Astrocyte (in vitro differentiated cells and primary cell): ENCODE results near the gene UBE2Z. TPM values are rescaled to one million over a fixed set of nuclear protein-coding genes. Genes with fewer than 3 reads are reported as not detected.
A peak's percentile ranks its signal among the peaks of the same experiment; 100 is the strongest.

Experiments
- DNase-seq: peaks from one replicate; pipeline ENCODE4 v3.0.0-alpha.2; 2010; ENCODE audit warnings: low read depth
- FAIRE-seq: peaks from 2 replicates; lab custom pipeline; 2011; peaks lifted over from hg19 to GRCh38; lab: Jason Lieb, UNC
- H2AFZ ChIP-seq: 2 replicates; pipeline ENCODE4 v1.6.0; 2012; ENCODE audit warnings: low read depth, low read length, inconsistent platforms
- H3K27ac ChIP-seq: 2 replicates; pipeline ENCODE4 v1.5.1; 2011; ENCODE audit warnings: low read depth, low read length, inconsistent platforms
- H3K27me3 ChIP-seq: 2 replicates; pipeline ENCODE4 v1.6.0; 2011; ENCODE audit warnings: low read length, inconsistent platforms; ENCODE audit not compliant: insufficient read depth
- H3K36me3 ChIP-seq: 2 replicates; pipeline ENCODE4 v1.5.1; 2011; ENCODE audit warnings: low read length, inconsistent platforms; ENCODE audit not compliant: insufficient read depth
- H3K4me1 ChIP-seq: 2 replicates; pipeline ENCODE4 v1.5.1; 2011; ENCODE audit warnings: low read length, inconsistent platforms; ENCODE audit not compliant: insufficient read depth
- H3K4me2 ChIP-seq: 2 replicates; pipeline ENCODE4 v1.6.0; 2012; ENCODE audit warnings: low read length, inconsistent platforms
- H3K4me3 ChIP-seq: 2 replicates; pipeline ENCODE4 v1.5.1; 2011; ENCODE audit warnings: low read depth, mild to moderate bottlenecking, low read length, inconsistent platforms; ENCODE audit not compliant: insufficient read depth
- H3K79me2 ChIP-seq: 2 replicates; pipeline ENCODE4 v1.6.0; 2012; ENCODE audit warnings: mild to moderate bottlenecking, low read length, inconsistent platforms; ENCODE audit not compliant: insufficient read depth
- H3K9ac ChIP-seq: 2 replicates; pipeline ENCODE4 v1.6.0; 2012; ENCODE audit warnings: mild to moderate bottlenecking, low read length, inconsistent platforms
- H3K9me3 ChIP-seq: 2 replicates; pipeline ENCODE4 v1.5.1; 2012; ENCODE audit warnings: low read depth, mild to moderate bottlenecking, low read length, inconsistent platforms; ENCODE audit not compliant: insufficient read depth
- H4K20me1 ChIP-seq: 2 replicates; pipeline ENCODE4 v1.6.0; 2012; ENCODE audit warnings: low read length, inconsistent platforms; ENCODE audit not compliant: insufficient read depth
- H3K27ac Mint-ChIP-seq: one replicate; pipeline ENCODE4 v1.8.0; 2021; ENCODE audit warnings: mild to moderate bottlenecking, mixed read lengths; ENCODE audit not compliant: unreplicated experiment
- H3K27me3 Mint-ChIP-seq: one replicate; pipeline ENCODE4 v1.8.0; 2021; ENCODE audit warnings: low read depth, mixed read lengths; ENCODE audit not compliant: unreplicated experiment
- H3K36me3 Mint-ChIP-seq: one replicate; pipeline ENCODE4 v1.8.0; 2021; ENCODE audit warnings: low read depth, mixed read lengths; ENCODE audit not compliant: unreplicated experiment
- H3K4me1 Mint-ChIP-seq: one replicate; pipeline ENCODE4 v1.8.0; 2021; ENCODE audit warnings: low read depth, mixed read lengths; ENCODE audit not compliant: unreplicated experiment
- H3K4me3 Mint-ChIP-seq: one replicate; pipeline ENCODE4 v1.8.0; 2021; ENCODE audit warnings: mild to moderate bottlenecking, moderate library complexity, mixed read lengths; ENCODE audit not compliant: unreplicated experiment
- H3K9me3 Mint-ChIP-seq: one replicate; pipeline ENCODE4 v1.8.0; 2021; ENCODE audit warnings: mild to moderate bottlenecking, mixed read lengths; ENCODE audit not compliant: unreplicated experiment
- CTCF ChIP-seq: IDR thresholded peaks from 2 replicates; pipeline ENCODE4 v1.5.1; 2011; ENCODE audit warnings: low read depth, mild to moderate bottlenecking, inconsistent platforms, low read length, moderate library complexity; ENCODE audit not compliant: insufficient read depth
- EZH2 ChIP-seq: IDR thresholded peaks from 2 replicates; pipeline ENCODE4 v1.6.1; 2012; ENCODE audit warnings: mild to moderate bottlenecking, low read length, inconsistent platforms; ENCODE audit not compliant: insufficient read depth
- total RNA-seq: library from RNA; stranded (reverse); gene quantifications from 2 replicates; pipeline ENCODE4 v1.2.1, GENCODE V29; 2021

Gene UBE2Z
- total RNA-seq, 1 donor from 2014 or later = 103 TPM

- Mint-ChIP-seq H3K4me3 (peak overlapping the region; percentile 98), H3K27ac (peak overlapping the region; percentile 68), H3K9me3 (no peaks in the 10 kb centered on the region), H3K27me3 (no peaks in the 10 kb centered on the region), H3K36me3 (peaks cover 18% of the 10 kb centered on the region), H3K4me1 (peaks cover 40% of the 10 kb centered on the region)
- H3K27ac ChIP-seq = peak overlapping the region; percentile 19
- H3K9me3 ChIP-seq = no peaks in the 10 kb centered on the region
- peaks cover 69% of the 10 kb centered on the region for H3K79me2 ChIP-seq
- TF ChIP-seq CTCF (no peak), EZH2 (no peak)
- FAIRE-seq (no peak), DNase-seq (no peak)
- peaks cover 40% of the 10 kb centered on the region for H3K4me1 ChIP-seq
- peaks cover 15% of the 10 kb centered on the region for H3K36me3 ChIP-seq
- peak overlapping the region; percentile 93 for H3K4me3 ChIP-seq
- peak overlapping the region; percentile 94 for H3K4me2 ChIP-seq
- no peak overlapping the region for H2AFZ ChIP-seq
- peaks cover 58% of the 10 kb centered on the region for H4K20me1 ChIP-seq
- H3K27me3 ChIP-seq = no peaks in the 10 kb centered on the region
- H3K9ac ChIP-seq = peak overlapping the region; percentile 29
Observed at GRCh38 chr17:48910370-48910769, 2.2 kb downstream of the UBE2Z start.

GRCh38 chr17:48912476-48912875 lies 4.3 kb downstream of the UBE2Z start:
- Histone ChIP-seq H3K36me3 (peaks cover 24% of the 10 kb centered on the region), H3K4me1 (peaks cover 44% of the 10 kb centered on the region), H3K4me2 (peak overlapping the region; percentile 14), H4K20me1 (peaks cover 74% of the 10 kb centered on the region), H3K79me2 (peaks cover 90% of the 10 kb centered on the region), H3K27me3 (no peaks in the 10 kb centered on the region), H3K9me3 (no peaks in the 10 kb centered on the region), H3K4me3 (no peak overlapping the region), H2AFZ (no peak overlapping the region), H3K9ac (no peak overlapping the region), H3K27ac (no peak overlapping the region)
- TF ChIP-seq EZH2 (no peak), CTCF (no peak)
- no peaks in the 10 kb centered on the region for H3K27me3 Mint-ChIP-seq
- H3K27ac Mint-ChIP-seq = peak overlapping the region; percentile 2
- H3K4me1 Mint-ChIP-seq = peaks cover 46% of the 10 kb centered on the region
- DNase-seq = no peak
- no peaks in the 10 kb centered on the region for H3K9me3 Mint-ChIP-seq
- FAIRE-seq = no peak
- H3K36me3 Mint-ChIP-seq = peaks cover 24% of the 10 kb centered on the region
- H3K4me3 Mint-ChIP-seq = peak overlapping the region; percentile 61

- no peaks in the 10 kb centered on the region for H3K9me3 ChIP-seq
- H4K20me1 ChIP-seq = peaks cover 75% of the 10 kb centered on the region
- no peak overlapping the region for H3K4me3 ChIP-seq
- peak overlapping the region; percentile 87 for H3K27ac ChIP-seq
- H3K4me1 ChIP-seq = peaks cover 28% of the 10 kb centered on the region
- H3K4me2 ChIP-seq = peak overlapping the region; percentile 72
- peak overlapping the region; percentile 99 for H3K27ac Mint-ChIP-seq
- no peaks in the 10 kb centered on the region for H3K27me3 Mint-ChIP-seq
- peaks cover 35% of the 10 kb centered on the region for H3K4me1 Mint-ChIP-seq
- DNase-seq (peak; percentile 80), FAIRE-seq (no peak)
- H3K36me3 Mint-ChIP-seq = peaks cover 26% of the 10 kb centered on the region
- peak overlapping the region; percentile 75 for H3K4me3 Mint-ChIP-seq
- peaks cover 91% of the 10 kb centered on the region for H3K79me2 ChIP-seq
- no peak for TF ChIP-seq EZH2
- no peak for TF ChIP-seq CTCF
- no peaks in the 10 kb centered on the region for H3K9me3 Mint-ChIP-seq
- no peaks in the 10 kb centered on the region for H3K27me3 ChIP-seq
- no peak overlapping the region for H2AFZ ChIP-seq
- H3K36me3 ChIP-seq = peaks cover 47% of the 10 kb centered on the region
- H3K9ac ChIP-seq = peak overlapping the region; percentile 73
Observed at GRCh38 chr17:48915459-48916282, 7.5 kb downstream of the UBE2Z start.
